Parathyroid adenoma (tissue), 2 donors: ENCODE measurements around the gene TANGO2.

Experiments used
- H2AFZ ChIP-seq: fragments of 300-600 bp; sonication (generic); one replicate; pipeline ENCODE4 v1.7.0; 2017; ENCODE audit warnings: antibody characterized with exemption, mild to moderate bottlenecking
- H3K27ac ChIP-seq: fragments of 300-600 bp; sonication (generic); one replicate; pipeline ENCODE4 v1.7.0; 2017
- H3K27me3 ChIP-seq: fragments of 300-600 bp; sonication (generic); one replicate; pipeline ENCODE4 v1.7.0; 2017; ENCODE audit warnings: low read length; ENCODE audit not compliant: control insufficient read depth, insufficient read depth
- H3K36me3 ChIP-seq: fragments of 300-600 bp; sonication (generic); one replicate; pipeline ENCODE4 v1.7.0; 2017; ENCODE audit warnings: low read length; ENCODE audit not compliant: control insufficient read depth, insufficient read depth
- H3K4me1 ChIP-seq: fragments of 300-600 bp; sonication (generic); one replicate; pipeline ENCODE4 v1.7.0; 2017; ENCODE audit warnings: control low read depth
- H3K4me2 ChIP-seq: fragments of 300-600 bp; sonication (generic); one replicate; pipeline ENCODE4 v1.7.0; 2017; ENCODE audit warnings: low read length
- H3K4me3 ChIP-seq: fragments of 300-600 bp; sonication (generic); one replicate; pipeline ENCODE4 v1.7.0; 2017; ENCODE audit warnings: low read depth, low read length
- H3K79me2 ChIP-seq: fragments of 300-600 bp; sonication (generic); one replicate; pipeline ENCODE4 v1.7.0; 2017; ENCODE audit warnings: control low read depth
- H3K9ac ChIP-seq: fragments of 300-600 bp; sonication (generic); one replicate; pipeline ENCODE4 v1.7.0; 2017; ENCODE audit warnings: mild to moderate bottlenecking
- H3K9me3 ChIP-seq: fragments of 300-600 bp; sonication (generic); one replicate; pipeline ENCODE4 v1.7.0; 2017; ENCODE audit warnings: low read length; ENCODE audit not compliant: control insufficient read depth
- CTCF ChIP-seq: fragments of 300-600 bp; sonication (generic); IDR thresholded peaks from one replicate; pipeline ENCODE4 v1.7.0; 2017; ENCODE audit warnings: antibody characterized with exemption, mild to moderate bottlenecking
- donor health status: primary hyperparathyroidism.

TANGO2 gene

GRCh38 chr22:20029550-20030225, 8.8 kb downstream of the TANGO2 start:
- TF ChIP-seq CTCF: no peak
- peaks cover 3% of the 10 kb centered on the region for H3K79me2 ChIP-seq

GRCh38 chr22:20031732-20032406, 11.0 kb downstream of the TANGO2 start:
- H3K4me3 ChIP-seq: no peak overlapping the region
- TF ChIP-seq CTCF: no peak
- peaks cover 5% of the 10 kb centered on the region for H3K4me1 ChIP-seq
- H3K79me2 ChIP-seq: peaks cover 9% of the 10 kb centered on the region
- no peaks in the 10 kb centered on the region for H3K36me3 ChIP-seq
- no peak overlapping the region for H3K4me2 ChIP-seq
- no peak overlapping the region for H3K27ac ChIP-seq
- H3K9ac ChIP-seq: no peak overlapping the region
- H3K9me3 ChIP-seq: no peaks in the 10 kb centered on the region
- H3K27me3 ChIP-seq: no peaks in the 10 kb centered on the region
- no peak overlapping the region for H2AFZ ChIP-seq

More at GRCh38 chr22:20029550-20030225, 8.8 kb downstream of the TANGO2 start:
- Histone ChIP-seq H3K36me3 (no peaks in the 10 kb centered on the region), H3K27ac (no peak overlapping the region), H3K9ac (no peak overlapping the region), H3K4me3 (no peak overlapping the region), H3K4me1 (peaks cover 5% of the 10 kb centered on the region), H3K27me3 (no peaks in the 10 kb centered on the region), H3K9me3 (no peaks in the 10 kb centered on the region), H3K4me2 (no peak overlapping the region), H2AFZ (no peak overlapping the region)

GRCh38 chr22:20032407-20032991, 11.6 kb downstream of the TANGO2 start:
- Histone ChIP-seq H3K9me3 (no peaks in the 10 kb centered on the region), H3K9ac (no peak overlapping the region), H3K27ac (no peak overlapping the region), H2AFZ (no peak overlapping the region), H3K36me3 (no peaks in the 10 kb centered on the region), H3K79me2 (peaks cover 14% of the 10 kb centered on the region), H3K4me1 (peaks cover 5% of the 10 kb centered on the region), H3K4me2 (no peak overlapping the region), H3K4me3 (no peak overlapping the region), H3K27me3 (no peaks in the 10 kb centered on the region)
- TF ChIP-seq CTCF: no peak

GRCh38 chr22:20033045-20033706, 12.3 kb downstream of the TANGO2 start:
- Histone ChIP-seq H3K36me3 (no peaks in the 10 kb centered on the region), H3K4me3 (no peak overlapping the region)

More at GRCh38 chr22:20033045-20033706, 12.3 kb downstream of the TANGO2 start:
- H3K4me1 ChIP-seq: peaks cover 5% of the 10 kb centered on the region
- TF ChIP-seq CTCF: no peak
- H3K27me3 ChIP-seq: no peaks in the 10 kb centered on the region
- H2AFZ ChIP-seq: no peak overlapping the region
- H3K4me2 ChIP-seq: no peak overlapping the region
- peaks cover 14% of the 10 kb centered on the region for H3K79me2 ChIP-seq
- no peaks in the 10 kb centered on the region for H3K9me3 ChIP-seq
- no peak overlapping the region for H3K9ac ChIP-seq
- no peak overlapping the region for H3K27ac ChIP-seq
